CD4-positive, alpha-beta T cell treated with Interleukin-2 at 100 ng/mL for 4 hours (primary cell): ENCODE data around the gene KLHL12.
"Not testable (repeated sequence)": the region's sequence is repeated elsewhere in the genome, so short reads cannot be mapped to it uniquely, and the experiment has no call there.

Source experiments
- DNase-seq: peaks from one replicate; pipeline ENCODE4 v3.0.0-alpha.2; 2020; ENCODE audit warnings: low spot score

Gene KLHL12

DNA sequence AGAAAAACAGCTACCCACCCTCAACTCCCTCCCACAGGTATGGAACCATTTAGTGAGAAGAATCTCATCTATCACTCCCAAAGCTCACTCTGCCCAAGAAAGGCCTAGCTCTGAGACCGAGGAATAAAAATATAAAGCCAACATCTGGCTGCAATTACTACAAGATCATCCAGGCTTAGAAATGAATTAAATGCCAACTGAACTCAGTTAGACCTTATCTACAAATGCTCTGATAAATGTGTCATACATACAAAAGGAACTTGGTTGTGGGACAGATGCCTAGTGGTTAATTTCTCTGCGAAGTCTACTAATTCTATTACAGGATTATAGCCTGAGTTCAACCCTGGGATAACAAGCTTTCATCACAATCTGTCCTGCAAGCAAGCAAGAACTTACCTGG is 24.4 kb upstream of the KLHL12 start:
- DNase-seq: no peak

DNA sequence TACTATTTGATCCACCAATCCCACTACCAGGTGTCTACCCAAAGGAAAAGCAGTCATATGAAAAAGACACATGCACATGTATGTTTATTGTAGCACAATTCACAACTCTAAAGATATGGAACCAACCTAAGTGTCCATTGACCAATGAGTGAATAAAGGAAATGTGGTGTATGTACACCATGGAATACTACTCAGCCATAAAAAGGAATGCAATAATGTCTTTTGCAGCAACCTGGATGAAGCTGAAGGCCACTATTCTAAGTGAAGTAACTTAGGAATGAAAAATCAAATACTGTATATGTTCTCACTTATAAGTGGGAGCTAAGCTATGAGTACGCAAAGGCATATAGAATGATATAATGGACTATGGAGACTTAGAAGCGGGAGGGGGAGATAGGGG is 18.4 kb upstream of the KLHL12 start:
- no peak for DNase-seq

DNA sequence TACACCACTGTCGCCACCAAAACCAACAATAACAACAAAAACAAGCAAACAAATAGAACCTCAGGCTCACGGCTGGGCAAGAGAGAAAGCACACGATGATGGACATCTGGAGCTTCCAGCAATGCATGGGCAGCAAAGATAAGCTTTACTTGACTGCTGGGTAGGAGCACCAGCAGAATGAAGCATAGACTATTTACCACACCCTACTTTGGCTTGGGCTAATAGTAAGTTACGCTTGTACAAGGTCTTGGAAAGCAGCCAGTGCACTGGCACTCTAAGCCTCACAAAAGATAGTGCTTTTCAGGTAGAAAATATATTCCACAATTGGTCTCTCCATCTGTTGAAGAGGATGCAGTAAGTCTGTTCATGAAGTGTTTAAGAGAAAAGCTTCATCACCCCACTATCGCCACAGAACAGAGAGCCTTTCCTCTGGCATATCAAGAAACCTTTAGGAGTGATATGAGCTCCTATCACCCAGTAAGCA is 17.4 kb upstream of the KLHL12 start:
- DNase-seq: no peak

DNA sequence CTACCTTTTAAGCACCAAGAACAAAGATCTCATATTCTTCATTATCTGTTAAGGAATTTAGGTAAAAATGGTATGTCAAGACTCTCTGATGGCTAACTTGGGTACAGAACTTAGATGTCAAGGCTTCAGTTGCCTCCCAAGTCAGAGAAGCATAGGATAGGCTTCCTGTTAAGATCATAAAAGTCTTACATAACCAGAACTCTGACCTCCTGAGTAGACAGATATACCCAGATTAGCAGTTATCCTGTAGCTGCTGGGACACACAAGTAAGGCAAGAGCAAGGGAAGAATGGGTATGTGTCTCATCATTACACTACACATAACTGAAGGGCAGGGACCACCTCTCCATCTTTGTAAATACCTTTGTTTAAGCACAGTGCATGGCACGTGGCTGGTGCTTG is 15.4 kb upstream of the KLHL12 start:
- DNase-seq: no peak

DNA sequence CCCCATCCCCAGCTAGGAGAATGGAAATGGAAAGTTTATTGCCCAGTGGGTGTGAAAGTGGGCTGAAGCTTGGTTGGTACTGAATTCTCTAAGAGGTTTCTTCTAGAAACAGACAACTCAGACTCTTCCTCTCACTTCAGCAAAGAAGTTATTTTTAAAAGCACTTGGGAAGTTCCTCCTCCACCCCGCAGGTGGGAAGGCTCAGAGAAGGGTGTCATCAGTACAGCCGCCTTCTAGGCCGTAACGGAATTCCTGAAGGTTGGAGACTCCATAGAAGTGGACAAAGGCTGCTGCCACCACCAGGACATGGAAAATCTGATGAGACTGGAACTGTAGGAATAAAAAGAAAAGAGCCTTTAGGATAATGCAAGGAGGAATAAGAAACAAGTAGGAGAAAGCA is 14.3 kb upstream of the KLHL12 start:
- DNase-seq: no peak

DNA sequence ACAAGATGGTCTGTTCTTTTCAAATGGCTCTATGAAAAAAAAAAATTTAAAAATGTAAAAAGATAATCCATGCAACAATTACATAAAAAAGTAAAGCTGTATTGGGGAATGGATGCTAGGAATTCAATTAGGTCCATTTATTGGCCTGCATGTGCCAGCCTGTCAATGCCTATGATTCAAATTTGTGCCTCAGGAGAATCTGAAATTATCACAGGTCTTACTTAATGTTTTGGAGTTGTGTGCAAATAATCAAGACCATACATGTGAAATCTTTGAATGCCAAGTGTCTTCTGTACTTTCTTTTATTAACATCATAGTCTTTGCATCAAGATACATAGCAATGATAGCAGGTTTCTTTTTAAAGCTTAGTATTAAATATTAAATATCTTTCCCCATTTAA is 13.5 kb upstream of the KLHL12 start:
- DNase-seq: no peak

DNA sequence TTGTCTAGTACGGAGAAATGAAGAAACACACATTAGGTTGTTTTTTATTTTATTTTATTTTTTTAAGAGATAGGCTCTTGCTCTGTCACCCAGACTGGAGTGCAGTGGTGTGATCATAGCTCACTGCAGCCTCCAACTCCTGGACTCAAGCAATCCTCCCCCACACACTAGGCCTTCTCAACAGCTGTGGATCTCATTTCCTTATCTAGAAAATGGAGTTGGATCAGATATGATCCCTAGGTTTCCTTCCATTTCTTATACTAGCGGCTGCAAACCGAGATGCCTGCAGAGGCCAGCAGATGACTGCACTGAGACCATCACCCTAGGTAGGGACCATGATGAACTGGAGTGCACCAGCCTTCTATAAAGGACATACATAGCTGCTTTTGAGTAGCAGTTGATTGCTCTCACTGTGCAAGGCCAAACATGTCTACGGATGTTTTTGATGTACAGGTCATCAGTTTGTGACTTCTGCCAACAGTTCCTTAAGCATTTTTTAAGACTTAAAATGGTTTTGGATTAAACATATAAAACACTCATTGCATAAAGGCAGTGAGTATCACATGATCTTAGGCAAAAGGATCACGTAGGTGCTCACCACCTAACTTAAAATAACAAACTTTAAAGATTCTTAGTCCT is 11.4 kb upstream of the KLHL12 start:
- DNase-seq: no peak

DNA sequence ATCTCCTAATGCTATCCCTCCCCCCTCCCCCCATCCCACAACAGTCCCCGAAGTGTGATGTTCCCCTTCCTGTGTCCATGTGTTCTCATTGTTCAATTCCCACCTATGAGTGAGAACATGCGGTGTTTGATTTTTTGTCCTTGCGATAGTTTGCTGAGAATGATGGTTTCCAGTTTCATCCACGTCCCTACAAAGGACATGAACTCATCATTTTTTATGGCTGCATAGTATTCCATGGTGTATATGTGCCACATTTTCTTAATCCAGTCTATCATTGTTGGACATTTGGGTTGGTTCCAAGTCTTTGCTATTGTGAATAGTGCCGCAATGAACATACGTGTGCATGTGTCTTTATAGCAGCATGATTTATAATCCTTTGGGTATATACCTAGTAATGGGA is 9.4 kb upstream of the KLHL12 start:
- DNase-seq: not testable (repeated sequence)

DNA sequence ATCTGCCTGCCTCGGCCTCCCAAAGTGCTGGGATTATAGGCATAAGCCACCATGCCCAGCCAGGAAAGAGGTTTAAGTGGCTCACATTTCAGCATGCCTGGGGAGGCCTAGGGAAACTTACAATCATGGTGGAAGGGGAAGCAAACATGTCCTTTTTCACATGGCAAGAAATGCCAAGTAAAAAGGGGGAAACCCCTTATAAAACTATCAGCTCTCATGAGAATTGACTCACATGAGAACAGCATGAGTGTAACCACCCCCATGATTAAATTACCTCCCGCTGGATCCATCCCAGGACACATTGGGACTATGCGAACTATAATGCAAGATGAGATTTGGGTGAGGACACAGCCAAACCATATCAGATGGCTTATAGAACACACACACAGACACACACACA is 8.8 kb upstream of the KLHL12 start:
- no peak for DNase-seq

DNA sequence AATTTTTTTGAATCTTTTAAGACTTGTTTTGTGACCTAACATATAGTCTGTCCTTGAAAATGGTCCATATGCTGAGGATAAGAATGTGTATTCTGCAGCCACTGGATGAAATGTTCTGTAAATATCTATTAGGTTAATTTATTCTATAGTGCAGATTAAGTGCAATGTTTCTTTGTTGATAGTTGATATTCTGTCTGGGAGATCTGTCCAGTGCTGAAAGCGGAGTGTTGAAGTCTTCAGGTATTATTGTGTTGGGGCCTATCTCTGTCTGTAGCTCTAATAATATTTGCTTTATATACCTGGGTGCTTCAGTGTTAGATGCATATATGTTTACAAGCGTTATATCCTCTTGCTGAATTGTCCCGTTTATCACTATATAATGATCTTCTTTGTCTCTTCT is 7.7 kb upstream of the KLHL12 start:
- no peak for DNase-seq

DNA sequence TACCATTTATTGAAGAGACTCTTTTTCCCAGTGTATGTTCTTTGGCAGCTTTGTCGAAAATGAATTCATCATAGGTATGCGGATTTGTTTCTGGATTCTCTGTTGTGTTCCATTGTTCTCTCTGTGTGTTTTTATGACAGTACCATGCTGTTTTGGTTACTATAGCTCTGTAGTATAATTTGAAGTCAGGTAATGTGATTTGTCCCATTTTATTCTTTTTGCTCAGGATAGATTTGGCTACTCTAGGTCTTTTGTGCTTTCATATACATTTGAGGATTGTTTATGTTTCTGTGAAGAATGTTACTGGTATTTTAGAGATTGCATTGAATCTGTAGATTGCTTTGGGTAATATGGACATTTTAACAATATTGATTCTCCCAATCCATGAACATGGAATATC is 5.4 kb upstream of the KLHL12 start:
- DNase-seq: no peak

DNA sequence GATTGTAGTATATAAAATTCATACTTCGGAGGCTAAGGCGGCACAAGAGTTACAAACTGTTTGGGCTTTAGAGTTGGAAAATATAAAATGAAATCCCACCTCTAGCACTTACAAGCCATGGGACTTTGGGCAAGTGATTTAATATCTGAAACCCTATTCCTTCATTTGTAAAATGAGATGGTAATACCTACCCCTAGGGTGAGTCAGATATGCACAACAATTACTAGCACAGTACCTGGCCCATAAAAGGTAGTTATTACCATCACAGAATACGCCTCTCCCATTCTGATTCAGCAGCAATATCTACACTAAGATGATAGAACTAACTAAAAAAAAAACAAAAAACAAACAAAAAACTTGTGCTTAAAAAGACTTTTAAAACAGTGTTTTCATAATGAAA is 3.5 kb downstream of the KLHL12 start:
- DNase-seq: no peak

DNA sequence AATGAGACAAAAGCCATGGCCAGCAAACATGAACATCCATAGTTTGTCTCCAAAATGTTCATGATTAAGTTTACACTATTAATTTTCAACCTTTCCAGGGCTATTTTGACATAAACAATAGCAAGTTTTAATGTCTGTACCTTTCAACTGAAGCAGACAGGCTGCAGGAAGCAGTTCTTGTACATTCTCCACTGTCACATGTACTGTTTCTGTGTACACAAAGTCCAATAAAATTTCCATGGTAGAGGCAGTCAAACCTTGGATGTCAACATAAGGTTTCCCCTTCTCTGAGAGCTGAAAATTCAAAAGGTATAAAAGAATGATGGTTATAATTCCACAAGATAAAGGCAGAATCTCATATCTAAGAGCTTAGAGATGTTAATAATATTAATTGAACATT is 7.4 kb downstream of the KLHL12 start:
- no peak for DNase-seq

DNA sequence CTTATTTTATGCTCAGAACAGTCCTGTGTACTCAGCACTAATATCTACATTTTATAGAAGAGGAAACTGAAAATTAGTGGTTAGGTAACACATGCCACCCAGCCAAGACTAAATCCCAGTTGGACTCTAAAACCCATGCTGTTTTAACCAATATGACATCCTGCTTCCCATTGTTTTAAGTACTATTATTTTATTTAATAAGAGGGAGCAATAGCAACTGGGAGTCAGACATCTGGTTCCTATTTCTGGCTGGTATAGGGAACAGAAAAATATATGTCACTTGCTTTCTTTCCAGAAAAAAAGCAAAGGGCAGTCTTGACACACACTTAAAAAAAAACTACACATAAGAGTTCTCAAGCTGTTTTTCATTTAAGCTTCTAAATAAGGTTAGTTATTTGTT is 11.9 kb downstream of the KLHL12 start:
- no peak for DNase-seq

DNA sequence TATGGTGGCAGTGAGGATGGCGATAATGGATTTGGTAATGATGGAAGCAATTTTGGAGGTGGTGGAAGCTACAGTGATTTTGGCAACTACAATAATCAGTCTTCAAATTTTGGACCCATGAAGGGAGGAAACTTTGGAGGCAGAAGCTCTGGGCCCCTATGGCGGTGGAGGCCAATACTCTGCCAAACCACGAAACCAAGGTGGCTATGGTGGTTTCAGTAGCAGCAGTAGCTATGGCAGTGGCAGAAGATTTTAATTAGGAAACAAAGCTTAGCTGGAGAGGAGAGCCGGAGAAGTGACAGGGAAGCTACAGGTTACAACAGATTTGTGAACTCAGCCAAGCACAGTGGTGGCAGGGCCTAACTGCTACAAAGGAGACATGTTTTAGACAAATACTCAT is 14.6 kb downstream of the KLHL12 start:
- not testable (repeated sequence) for DNase-seq

DNA sequence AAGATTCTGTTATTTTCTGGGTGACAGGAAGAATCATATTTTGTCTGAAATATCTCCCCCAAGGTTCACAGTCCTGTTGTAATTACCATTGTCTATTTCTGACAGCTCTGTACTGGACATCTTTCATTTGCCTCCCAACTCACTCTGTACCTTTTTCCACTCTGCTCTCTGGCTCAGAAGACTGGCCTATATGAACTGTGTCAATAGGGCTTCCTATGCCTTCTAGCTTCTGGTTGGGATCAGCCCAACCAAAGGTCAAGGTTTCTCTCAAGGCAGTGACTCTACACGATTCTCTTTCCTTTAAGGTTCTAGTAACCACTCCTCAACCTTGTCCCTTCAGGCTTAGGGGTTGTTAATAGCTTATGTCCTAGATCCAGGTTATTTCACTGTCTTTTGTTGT is 17.5 kb downstream of the KLHL12 start:
- DNase-seq: no peak

DNA sequence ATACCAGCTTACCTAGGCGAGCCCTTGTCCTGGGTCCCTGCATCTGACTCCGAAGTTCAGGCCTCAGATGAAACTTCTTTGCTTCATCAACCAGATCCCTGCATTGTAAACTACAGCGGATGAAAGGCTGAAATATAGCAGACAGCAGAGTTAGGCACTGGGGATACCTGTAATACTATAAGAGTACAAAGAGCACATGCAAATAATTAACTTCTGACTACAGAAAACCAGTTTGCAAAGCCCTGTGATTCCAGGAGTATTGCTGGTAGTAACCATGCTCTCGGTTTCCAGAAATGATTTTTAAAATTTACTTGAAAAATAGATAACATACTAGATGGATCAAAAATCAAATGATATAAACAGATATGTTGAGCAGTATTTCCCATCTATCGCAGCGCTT is 18.0 kb downstream of the KLHL12 start:
- DNase-seq: no peak

DNA sequence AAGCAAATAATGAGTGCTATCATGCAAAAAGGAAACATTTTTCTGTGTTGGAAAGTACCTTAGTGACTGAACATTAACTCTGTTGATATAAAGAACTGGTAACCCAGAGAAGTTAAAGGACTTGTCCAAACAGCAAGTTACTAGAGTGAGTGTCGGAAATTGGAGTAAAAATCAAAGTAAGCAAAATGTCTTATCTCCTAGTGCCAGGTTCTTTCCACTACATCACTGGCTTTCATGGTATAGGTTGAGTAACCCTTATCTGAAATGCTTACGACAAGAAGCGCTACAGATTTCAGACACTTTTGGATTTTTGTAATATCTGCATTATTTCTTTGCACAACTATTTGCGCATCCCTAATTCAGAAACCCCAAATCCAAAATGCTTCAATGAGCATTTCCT is 21.7 kb downstream of the KLHL12 start:
- DNase-seq: no peak

DNA sequence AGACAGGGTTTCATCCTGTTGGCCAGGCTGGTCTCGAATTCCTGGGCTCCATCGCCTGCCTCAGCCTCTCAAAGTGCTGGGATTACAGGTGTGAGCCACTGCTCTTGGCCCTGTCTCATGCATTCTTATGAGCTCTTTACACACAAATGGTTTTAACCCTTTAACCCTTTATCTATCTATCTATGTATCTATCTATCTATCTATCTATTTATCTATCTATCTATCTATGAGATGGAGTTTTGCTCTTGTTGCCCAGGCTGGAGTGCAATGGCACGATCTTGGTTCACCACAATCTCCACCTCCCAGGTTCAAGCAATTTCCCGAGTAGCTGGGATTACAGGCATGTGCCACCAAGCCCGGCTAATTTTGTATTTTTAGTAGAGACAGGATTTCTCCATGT is 23.2 kb downstream of the KLHL12 start:
- not testable (repeated sequence) for DNase-seq

DNA sequence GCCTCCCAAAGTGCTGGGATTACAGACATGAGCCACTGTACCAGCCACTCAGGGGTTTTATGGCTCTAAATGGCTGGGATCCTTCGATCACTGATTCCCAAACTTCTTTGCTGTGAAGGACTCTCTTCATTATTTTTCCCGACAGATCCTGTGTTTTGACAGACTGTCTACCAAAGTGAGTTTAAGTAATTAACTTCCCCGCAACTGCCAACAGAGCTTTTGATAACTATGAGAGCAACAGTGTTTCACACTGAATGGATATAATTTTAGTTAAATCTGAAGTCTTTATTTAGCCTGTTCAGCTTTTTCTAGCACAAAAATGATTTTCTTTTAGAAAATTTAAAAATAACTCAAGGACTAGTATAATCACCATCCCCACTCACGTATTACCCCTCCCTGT is 25.5 kb downstream of the KLHL12 start:
- DNase-seq: no peak

DNA sequence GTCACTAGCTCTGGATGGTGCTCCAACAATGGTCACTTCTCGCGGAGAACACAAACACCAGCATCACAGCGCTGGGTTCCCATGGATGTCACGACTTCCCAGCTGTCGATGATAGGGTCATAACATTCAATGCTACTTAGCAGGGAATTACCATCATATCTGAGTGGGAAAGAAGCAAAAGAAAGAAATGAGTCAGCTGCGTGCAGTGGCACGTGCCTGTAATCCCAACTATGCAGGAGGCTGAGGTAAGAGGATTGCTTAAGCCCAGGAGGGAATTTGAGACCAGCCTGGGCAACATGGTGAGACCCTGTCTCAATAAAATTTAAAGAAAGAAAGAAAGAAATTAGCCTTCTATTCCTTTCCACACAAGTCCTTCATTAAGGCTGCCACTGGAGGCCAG is 34.5 kb downstream of the KLHL12 start:
- DNase-seq: no peak

DNA sequence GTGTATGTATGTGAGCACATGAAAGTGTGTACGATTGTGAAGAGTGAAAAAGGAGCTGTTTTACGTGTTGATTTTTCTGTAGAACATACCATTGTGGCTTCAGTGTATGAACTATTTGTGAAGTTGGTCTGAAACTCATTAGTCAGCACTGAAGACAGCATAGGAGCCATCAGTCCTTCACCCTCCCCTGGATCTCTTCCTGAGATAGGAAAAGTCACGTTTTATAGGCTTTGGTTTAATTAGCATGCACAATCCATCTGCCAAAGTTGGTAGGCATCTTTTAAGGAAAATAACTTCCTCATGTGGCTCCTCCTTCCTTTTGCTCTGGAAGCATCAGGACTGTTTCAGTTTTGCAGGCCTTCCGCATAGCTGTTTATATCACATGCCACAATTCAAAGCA is 36.6 kb downstream of the KLHL12 start:
- DNase-seq: no peak

DNA sequence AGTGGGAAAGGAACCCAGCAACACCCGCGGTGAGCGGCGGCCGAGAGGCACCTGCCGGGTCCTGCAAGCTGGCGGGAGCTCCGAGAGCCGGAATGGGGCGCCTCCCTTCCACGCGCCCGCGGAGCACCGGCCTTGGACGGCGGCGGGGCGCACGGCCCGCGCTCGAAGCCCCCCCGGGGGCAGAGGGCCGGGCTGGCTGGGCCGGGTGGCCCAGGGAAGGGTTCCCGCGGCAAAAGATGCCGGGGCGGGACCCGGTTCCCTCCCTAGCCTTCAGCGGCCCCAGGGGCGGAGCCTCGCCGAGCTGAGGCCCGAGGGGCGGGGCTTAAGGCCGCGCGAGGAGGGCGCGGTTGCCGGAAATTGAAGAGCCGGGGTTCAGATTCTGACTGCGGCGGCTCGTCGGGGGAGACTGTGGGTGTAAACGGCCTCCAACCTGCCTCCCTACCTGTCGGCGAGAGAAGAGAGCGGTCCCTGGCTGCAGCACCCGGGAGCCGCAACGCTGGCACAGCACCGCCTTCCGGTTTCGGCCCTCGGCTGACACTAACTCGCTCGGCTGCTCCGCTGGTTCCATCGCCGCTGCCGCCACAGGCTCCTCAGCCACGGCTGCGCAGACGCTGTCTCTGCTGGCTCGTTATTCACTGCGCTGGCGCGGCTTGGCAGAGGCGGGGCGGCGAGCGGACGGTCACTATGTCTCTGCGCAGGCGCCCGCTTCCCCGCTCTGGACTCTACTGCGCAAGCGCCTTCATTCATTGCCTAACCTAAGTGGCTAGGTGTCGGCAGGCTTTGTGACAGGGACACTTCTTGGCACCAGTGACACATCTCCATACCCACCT is 38.3 kb downstream of the KLHL12 start, which contains the start of gene RABIF:
TSS of gene RABIF (minus strand) at position 619 of the 830 bp plus-strand sequence. CDS start at position 568, 51 bp downstream.
- peak; percentile 97 for DNase-seq

DNA sequence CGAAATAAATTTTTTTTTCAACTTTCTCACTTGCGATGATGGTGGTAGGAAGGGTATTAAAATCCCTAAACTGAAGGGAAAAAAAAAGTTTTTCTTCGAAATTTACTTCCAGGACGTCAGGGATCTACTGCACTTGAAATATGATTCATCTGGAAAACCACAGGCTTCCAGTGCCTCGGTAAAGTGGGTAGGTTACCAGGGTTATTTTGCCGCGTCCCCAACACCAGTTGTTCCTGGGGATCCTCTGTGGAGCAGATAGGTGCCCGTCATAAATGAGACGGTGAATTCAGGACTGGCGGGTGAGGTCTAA is 38.9 kb downstream of the KLHL12 start:
- DNase-seq: peak; percentile 58
